HG03025 (cell line): ENCODE measurements around the gene R3HDM2.

Source experiments
- ATAC-seq: cut with Tn5 transposase; IDR thresholded peaks from one replicate; pipeline ENCODE4 v1.9.1; 2021; ENCODE audit warnings: mild to moderate bottlenecking, moderate library complexity; ENCODE audit not compliant: unreplicated experiment, low FRiP score

Gene R3HDM2

GRCh38 chr12:57430931-57431566 is at the start of gene R3HDM2:
TSS of gene R3HDM2 (minus strand) at chr12:57431043. CDS start at chr12:57310428, 120,615 bp downstream.
- ATAC-seq: peak; percentile 85

DNA sequence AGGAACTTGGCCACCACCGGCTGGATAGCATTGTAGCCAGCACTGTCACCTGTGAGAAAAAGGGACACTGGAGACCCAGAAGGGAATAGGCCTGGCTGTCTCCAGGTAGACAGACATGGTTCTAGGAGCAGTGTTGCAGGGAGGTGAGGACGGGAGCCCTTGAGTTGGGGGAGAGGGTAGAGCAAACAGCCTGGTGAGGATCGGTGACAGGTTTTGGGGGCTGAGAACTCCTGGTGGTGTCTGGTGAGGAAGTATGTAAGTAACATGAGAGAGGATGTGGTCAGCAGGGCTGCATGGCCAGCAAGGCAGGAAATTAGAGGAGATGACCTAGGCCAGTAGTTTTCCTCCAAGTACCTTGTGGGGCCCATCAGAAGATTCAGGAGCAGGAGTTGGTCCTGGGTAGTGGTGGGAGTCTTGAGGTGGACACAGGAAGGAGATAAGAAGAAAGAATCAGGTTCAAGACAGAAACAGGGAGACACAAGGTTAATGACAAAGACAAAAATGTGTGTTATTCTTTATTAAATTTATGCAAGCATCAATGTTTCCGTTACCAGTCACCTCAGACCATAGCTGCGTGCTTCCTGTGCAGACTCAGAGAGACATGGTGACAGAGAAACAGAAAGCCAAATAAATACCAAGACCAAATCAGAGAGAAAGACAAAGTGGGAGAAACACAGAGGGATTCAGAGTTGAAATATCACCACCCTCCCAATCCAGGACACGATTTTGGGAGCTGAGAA is 48.7 kb upstream of the R3HDM2 start, which contains the start of gene ARHGAP9:
TSS of gene ARHGAP9 (minus strand) at position 491 of the 740 bp plus-strand sequence. CDS start at position 31, 460 bp downstream.
- ATAC-seq: no peak

DNA sequence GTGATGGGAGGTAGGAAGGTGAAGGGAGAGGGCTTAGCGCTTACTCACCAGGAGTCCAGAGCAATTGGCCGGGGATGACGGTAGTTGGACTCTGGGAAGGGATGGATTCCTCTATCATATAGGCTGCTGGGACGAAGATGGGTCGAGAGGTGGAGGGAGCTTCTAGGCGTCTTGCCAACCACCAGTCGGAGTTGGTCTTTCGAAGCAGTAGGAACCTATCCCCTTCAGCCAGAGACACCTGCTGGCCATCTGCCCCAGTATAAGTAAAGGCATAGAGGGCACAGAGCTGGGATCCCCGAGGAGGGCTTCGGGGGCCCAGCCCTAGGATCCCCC is 48.2 kb upstream of the R3HDM2 start:
- no peak for ATAC-seq

DNA sequence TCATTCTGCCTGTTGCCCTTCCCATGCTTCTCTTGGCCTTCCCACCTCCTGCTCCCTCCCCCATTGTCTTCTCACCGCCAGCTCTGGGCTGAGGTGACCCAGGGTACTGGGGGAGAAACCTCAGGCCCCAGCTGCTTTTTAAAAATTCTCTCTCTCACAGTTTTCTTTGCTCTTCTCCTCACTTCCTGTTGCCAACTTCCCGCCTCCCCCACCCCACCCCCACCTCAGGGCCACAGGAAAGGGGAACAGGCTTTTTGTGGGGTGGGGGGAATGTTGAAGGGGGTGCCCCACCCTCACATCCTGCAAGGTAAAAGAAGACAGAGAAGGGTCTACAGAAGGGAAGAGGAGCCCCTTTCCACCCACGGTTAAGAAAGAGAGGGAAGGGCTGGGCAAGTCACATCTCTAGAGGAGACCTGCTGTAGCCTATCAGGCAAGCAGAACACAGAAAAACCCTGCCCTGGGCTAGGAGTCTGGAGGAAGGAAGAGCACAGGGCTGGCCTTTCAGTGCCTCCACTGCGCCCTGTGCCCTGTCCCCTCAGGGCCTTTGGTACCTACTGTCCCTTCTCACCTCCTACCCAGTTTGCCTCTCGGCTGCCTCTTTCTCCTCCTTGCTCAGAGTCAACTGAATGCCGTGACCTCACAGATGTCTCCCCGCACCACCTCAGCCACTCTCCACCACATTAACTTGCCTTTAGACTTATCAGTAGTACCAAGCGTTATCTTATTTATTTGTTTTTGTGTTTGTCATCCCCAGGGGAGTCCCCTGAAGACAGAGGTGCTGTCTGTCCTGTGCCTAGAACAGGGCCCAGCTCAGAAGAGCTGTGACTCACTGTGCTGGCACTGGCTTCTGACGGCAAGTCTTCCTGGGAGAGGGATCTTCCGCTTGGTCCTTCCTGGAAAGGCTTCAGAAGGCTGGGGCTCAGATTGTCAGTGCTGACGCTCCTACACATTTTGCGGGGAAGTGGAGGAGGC is 47.2 kb upstream of the R3HDM2 start:
- peak; percentile 44 for ATAC-seq

- no peak for ATAC-seq
Observed at GRCh38 chr12:57476993-57477709, 46.3 kb upstream of the R3HDM2 start.

GRCh38 chr12:57476162-57476992 is 45.5 kb upstream of the R3HDM2 start:
- no peak for ATAC-seq

GRCh38 chr12:57475271-57476161 is 44.7 kb upstream of the R3HDM2 start:
- no peak for ATAC-seq

DNA sequence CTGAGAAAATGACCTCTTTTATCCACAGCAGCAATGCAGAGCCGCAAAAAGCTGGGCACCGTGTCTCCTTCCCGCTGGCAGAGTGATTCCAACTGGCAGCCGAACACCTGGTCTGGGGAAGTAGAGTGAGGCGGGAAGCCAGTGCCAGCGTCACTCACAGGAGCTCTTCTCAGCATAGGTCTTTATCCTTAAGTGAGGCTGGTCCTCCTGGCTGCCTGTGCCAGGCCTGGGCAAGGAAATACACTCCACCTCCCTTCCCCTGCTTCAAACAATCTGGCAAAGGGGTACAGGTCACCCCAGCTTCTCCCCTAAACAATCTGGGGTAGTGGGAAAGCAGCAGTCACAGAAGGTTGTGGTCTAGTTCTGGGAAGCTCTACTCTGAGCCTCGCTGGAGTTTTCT is 44.0 kb upstream of the R3HDM2 start:
- no peak for ATAC-seq

DNA sequence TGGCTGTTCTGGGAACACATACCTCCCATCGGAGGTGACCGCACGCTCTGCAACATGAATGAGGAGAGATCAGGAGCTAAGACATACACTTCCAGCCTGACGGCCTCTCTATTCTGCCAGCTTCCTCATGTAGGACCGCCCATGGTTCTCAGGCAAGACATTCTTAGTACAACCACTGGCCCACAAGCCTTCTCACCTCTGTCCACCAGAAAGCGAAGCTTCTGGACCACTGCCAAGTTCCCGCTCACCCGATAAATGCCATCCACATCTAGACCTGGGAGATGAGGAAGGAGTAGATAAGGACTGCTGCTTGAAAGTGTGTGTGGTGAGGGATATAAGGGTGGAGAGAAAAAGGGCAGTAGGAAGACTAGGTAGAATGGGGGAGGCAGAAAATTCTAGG is 43.6 kb upstream of the R3HDM2 start:
- ATAC-seq: no peak

DNA sequence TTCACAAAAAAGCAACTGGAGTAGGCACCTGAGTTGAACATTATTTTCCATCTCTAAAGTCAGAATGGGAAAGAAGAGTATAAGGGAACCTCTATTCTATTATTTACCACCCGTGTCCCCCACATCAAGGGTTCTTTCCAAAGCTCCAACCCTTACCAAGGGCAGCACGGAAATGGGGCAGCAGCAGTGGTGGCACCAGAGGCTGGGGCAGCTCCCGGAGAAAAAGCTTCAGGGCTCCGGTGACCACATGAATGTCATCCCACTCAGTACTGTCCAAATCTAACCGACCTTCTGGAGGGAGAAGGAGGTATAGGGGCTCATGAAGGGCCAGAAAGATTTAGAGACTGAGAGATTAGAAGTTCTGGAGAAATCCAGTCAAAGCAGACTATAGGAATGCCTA is 43.0 kb upstream of the R3HDM2 start:
- no peak for ATAC-seq

GRCh38 chr12:57473392-57473791 is 42.5 kb upstream of the R3HDM2 start:
- no peak for ATAC-seq

DNA sequence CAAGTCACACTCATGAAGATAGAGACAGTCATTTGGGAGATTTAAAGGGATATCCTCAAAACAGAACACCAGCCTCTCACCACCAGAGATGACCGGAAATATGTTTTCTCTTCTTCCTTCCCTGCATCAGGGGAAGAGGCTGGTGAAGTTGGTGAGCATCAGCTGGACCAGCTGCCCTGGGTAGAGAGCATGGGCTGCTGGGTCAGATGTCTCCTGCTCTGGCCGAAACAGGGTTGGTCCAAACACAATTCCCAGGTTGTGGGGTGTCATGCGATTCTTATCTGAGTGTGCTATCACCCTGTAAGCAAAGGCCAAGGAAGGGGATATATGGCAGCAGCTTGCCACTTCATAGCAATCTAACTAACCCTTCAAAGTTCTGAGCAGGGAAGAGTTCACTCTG is 41.5 kb upstream of the R3HDM2 start:
- ATAC-seq: no peak

DNA sequence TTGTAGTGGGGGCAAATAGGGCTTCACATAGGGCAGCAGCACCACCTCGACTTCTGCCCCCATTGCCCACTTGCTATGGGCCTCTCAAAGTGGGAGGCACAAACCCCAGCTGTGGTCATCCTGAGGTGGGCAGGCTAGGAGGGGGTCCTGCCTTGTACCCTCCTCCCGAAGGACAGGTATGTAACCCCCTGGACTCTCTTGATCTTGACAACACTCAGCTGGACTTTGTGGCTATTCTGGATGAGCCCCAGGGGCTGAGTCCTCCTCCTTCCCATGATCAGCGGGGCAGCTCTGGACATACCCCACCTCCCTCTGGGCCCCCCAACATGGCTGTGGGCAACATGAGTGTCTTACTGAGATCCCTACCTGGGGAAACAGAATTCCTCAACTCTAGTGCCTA is 40.8 kb upstream of the R3HDM2 start:
- ATAC-seq: no peak

GRCh38 chr12:57470970-57471656 is 40.3 kb upstream of the R3HDM2 start:
- no peak for ATAC-seq

DNA sequence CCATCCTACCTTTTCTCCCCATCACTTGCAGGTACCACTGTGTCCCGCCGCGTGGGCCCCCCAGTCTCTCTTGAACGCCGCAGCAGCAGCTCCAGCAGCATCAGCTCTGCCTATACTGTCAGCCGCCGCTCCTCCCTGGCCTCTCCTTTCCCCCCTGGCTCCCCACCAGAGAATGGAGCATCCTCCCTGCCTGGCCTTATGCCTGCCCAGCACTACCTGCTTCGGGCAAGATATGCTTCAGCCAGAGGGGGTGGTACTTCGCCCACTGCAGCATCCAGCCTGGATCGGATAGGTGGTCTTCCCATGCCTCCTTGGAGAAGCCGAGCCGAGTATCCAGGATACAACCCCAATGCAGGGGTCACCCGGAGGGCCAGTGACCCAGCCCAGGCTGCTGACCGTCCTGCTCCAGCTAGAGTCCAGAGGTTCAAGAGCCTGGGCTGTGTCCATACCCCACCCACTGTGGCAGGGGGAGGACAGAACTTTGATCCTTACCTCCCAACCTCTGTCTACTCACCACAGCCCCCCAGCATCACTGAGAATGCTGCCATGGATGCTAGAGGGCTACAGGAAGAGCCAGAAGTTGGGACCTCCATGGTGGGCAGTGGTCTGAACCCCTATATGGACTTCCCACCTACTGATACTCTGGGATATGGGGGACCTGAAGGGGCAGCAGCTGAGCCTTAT is 39.6 kb upstream of the R3HDM2 start:
- no peak for ATAC-seq

- no peak for ATAC-seq
Observed at GRCh38 chr12:57469296-57470164, 38.7 kb upstream of the R3HDM2 start.
